ENCODE measurements around the gene GALNT1. TPM values are rescaled to one million over a fixed set of nuclear protein-coding genes. Genes with fewer than 3 reads are reported as not detected.

The GALNT1 gene
- total RNA-seq, 4 donors from 2014 or later = 42.7 to 59.7 (median 54.1) TPM

- no peak for ATAC-seq (ENCODE audit: low FRiP score)
- DNase-seq (ENCODE audit: low spot score) = no peak
- no peak for TF ChIP-seq CTCF (IDR thresholded peaks at IDR 0.05)
Measured at GRCh38 chr18:35593859-35594258, 12.3 kb downstream of the GALNT1 start.

GRCh38 chr18:35597758-35598157, 16.2 kb downstream of the GALNT1 start:
- ATAC-seq (ENCODE audit: low FRiP score) (no peak), DNase-seq (ENCODE audit: low spot score) (no peak)
- no peak for TF ChIP-seq CTCF (IDR thresholded peaks at IDR 0.05)

- no peak for TF ChIP-seq CTCF (IDR thresholded peaks at IDR 0.05)
- DNase-seq (ENCODE audit: low spot score) = no peak
- no peak for ATAC-seq (ENCODE audit: low FRiP score)
Measured at GRCh38 chr18:35602193-35602820, 20.8 kb downstream of the GALNT1 start.

GRCh38 chr18:35603008-35603407, 21.5 kb downstream of the GALNT1 start:
- TF ChIP-seq CTCF (IDR thresholded peaks at IDR 0.05) = no peak
- ATAC-seq (ENCODE audit: low FRiP score) (no peak), DNase-seq (ENCODE audit: low spot score) (no peak)

- DNase-seq (ENCODE audit: low spot score) (no peak), ATAC-seq (ENCODE audit: low FRiP score) (no peak)
- no peak for TF ChIP-seq CTCF (IDR thresholded peaks at IDR 0.05)
Measured at GRCh38 chr18:35603528-35603927, 22.0 kb downstream of the GALNT1 start.

GRCh38 chr18:35604369-35604768, 22.8 kb downstream of the GALNT1 start:
- TF ChIP-seq CTCF (IDR thresholded peaks at IDR 0.05) = no peak
- ATAC-seq (ENCODE audit: low FRiP score) = no peak
- no peak for DNase-seq (ENCODE audit: low spot score)

GRCh38 chr18:35605686-35606417, 24.3 kb downstream of the GALNT1 start:
- no peak for DNase-seq (ENCODE audit: low spot score)
- TF ChIP-seq CTCF (IDR thresholded peaks at IDR 0.05) = no peak
- ATAC-seq (ENCODE audit: low FRiP score) = no peak
